Rectal smooth muscle tissue (tissue), 1 donor: ENCODE results near the gene USHBP1.

Experiments used
- H3K27ac ChIP-seq: one replicate; pipeline ENCODE4 v1.7.0; 2013; ENCODE audit warnings: low read depth, low read length, inconsistent platforms
- H3K27me3 ChIP-seq: one replicate; pipeline ENCODE4 v1.7.0; 2013; ENCODE audit warnings: low read length; ENCODE audit not compliant: control insufficient read depth, insufficient read depth
- H3K36me3 ChIP-seq: one replicate; pipeline ENCODE4 v1.7.0; 2013; ENCODE audit warnings: low read length; ENCODE audit not compliant: control insufficient read depth, insufficient read depth
- H3K4me1 ChIP-seq: one replicate; pipeline ENCODE4 v1.7.0; 2013; ENCODE audit warnings: low read length; ENCODE audit not compliant: control insufficient read depth, insufficient read depth
- H3K4me3 ChIP-seq: one replicate; pipeline ENCODE4 v1.7.0; 2013; ENCODE audit warnings: low read length
- H3K9ac ChIP-seq: one replicate; pipeline ENCODE4 v1.7.0; 2013; ENCODE audit warnings: low read length

Gene USHBP1

DNA sequence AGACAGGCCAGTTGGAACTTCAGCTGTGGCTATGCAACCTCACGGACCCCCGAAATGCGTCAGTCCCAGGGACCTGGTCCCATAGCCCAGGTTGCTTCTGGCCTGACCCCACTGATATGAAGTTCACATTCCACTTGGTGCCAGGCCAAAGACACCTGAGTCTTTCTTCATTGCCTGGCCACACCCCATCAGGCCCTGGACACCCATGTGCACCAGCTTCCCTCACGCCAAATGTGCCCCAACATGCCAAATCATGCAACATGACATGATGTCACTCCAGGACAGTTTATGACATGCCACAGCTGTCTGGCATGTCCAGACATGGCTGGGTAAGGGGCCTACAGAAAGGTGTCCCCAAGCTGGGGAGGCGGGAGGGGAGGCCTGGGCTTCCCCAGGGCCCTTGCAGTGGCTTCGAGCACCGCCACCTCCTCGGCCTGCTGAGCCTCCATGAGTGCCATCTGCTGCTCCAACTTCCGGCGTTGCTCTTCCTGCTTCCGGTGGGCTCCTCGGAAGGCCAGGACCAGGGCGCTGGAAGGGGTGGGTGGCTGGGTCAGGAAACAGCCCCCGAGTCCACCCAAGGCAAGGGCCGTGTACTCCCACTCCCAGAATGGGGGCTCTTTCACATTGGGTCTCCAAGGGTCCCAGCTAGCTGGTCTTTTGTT lies 14.5 kb downstream of the USHBP1 start:
- no peak overlapping the region for H3K27ac ChIP-seq
- no peak overlapping the region for H3K4me3 ChIP-seq
- H3K9ac ChIP-seq: no peak overlapping the region
- no peaks in the 10 kb centered on the region for H3K27me3 ChIP-seq
- H3K36me3 ChIP-seq: no peaks in the 10 kb centered on the region
- H3K4me1 ChIP-seq: peaks cover 2% of the 10 kb centered on the region

DNA sequence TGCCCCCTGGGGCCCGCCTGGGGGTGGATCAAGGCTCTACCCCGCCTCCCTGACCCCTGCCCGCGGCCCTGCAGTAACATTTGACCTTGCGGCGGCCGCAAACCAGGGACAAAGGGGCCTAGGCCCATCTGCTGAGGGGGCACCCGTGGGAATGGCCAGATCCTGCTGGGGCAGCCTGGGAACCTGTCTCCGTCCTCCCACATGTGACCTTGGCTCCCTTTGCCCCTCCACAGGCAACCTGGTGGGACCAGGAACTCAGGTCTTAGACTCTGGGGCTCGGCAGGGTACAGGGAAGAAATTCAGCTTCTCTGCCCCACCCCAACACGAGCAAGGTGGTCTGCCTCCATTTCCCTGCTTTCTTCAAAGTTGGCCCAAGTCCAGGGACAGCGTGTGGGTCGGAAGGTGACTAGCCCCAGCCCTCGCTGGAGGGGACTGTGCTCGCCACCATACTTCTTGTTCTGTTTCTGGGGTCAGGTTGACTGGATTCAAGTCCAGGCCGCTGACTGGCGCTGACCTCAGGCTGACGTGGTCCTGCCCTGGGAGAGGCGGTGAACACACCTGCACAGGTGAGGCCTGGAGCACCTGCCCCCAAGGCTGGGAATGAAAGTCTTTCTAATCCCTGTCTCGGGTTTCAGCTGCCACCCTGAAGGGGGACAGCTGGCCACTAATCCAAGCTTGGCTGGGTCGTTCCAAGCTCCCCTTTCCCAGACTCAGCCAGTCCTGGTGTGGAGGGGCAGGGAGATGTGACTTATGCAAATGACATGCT lies 16.4 kb downstream of the USHBP1 start:
- Histone ChIP-seq H3K27ac (no peak overlapping the region), H3K9ac (no peak overlapping the region), H3K36me3 (no peaks in the 10 kb centered on the region), H3K4me3 (no peak overlapping the region), H3K4me1 (peaks cover 2% of the 10 kb centered on the region), H3K27me3 (no peaks in the 10 kb centered on the region)

GRCh38 chr19:17246681-17247425 lies 17.7 kb downstream of the USHBP1 start:
- H3K36me3 ChIP-seq: no peaks in the 10 kb centered on the region
- peak overlapping the region; percentile 68 for H3K4me3 ChIP-seq
- no peak overlapping the region for H3K9ac ChIP-seq
- H3K27me3 ChIP-seq: no peaks in the 10 kb centered on the region
- H3K4me1 ChIP-seq: peaks cover 2% of the 10 kb centered on the region
- H3K27ac ChIP-seq: peak overlapping the region; percentile 88

- H3K27me3 ChIP-seq: no peaks in the 10 kb centered on the region
- H3K27ac ChIP-seq: peak within 1 kb of the TSS; percentile 88
- peak within 1 kb of the TSS; percentile 91 for H3K4me3 ChIP-seq
- H3K36me3 ChIP-seq: no peaks in the 10 kb centered on the region
- H3K9ac ChIP-seq: peak within 1 kb of the TSS; percentile 28
- H3K4me1 ChIP-seq: peaks cover 2% of the 10 kb centered on the region
Observed at GRCh38 chr19:17245535-17245984, 19.0 kb downstream of the USHBP1 start, which contains the start of gene NR2F6. NR2F6 (minus strand) TSS chr19:17245919; CDS start chr19:17245220, 699 bp downstream.

- H3K4me1 ChIP-seq: peaks cover 2% of the 10 kb centered on the region
- H3K9ac ChIP-seq: peak overlapping the region; percentile 13
- no peaks in the 10 kb centered on the region for H3K27me3 ChIP-seq
- no peaks in the 10 kb centered on the region for H3K36me3 ChIP-seq
- peak overlapping the region; percentile 74 for H3K27ac ChIP-seq
- peak overlapping the region; percentile 91 for H3K4me3 ChIP-seq
Observed at GRCh38 chr19:17244618-17245534, 19.7 kb downstream of the USHBP1 start.

DNA sequence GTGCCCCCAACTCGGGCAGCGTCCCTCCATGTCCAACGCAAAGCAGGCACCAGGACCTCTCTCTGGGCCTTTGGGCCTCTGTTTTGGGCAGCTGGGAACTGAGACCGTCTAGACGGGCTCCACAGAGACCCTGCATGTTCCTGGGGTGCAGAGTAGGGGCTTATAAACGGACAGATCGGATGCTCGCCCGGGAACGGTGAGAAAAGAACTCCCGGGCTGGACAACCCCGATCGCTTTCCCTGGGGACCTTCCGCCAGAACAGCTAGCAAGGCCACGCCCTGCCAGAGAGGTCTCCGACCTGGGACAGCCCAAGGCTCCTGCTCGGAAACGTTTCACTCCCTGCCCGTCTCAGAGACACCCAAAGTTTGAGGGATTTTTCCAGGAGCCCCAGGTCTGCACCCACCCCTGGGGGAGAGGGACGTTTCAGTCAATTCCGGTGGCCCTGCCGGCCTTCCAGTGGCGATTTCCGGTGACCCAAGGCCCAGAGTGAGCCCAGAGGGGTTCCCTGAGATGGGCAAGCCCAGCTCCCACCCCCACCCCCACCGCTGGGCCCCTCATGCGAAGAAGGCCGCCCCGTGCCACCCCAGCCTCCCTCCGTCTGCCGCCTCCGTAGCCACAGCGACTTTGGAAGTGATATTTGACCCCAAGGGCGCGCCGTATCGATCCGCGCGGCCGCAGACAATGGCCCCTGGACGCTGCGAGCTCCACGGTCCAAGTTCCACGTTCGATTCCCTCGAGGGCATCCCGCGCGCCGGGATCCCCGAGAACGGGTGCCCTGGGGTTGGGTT lies 20.5 kb downstream of the USHBP1 start:
- Histone ChIP-seq H3K36me3 (no peaks in the 10 kb centered on the region), H3K27ac (peak overlapping the region; percentile 74), H3K27me3 (no peaks in the 10 kb centered on the region), H3K4me1 (peaks cover 2% of the 10 kb centered on the region), H3K9ac (peak overlapping the region; percentile 13), H3K4me3 (peak overlapping the region; percentile 91)

- H3K9ac ChIP-seq: no peak overlapping the region
- peak overlapping the region; percentile 91 for H3K4me3 ChIP-seq
- peak overlapping the region; percentile 74 for H3K27ac ChIP-seq
- no peaks in the 10 kb centered on the region for H3K27me3 ChIP-seq
- H3K4me1 ChIP-seq: peaks cover 2% of the 10 kb centered on the region
- H3K36me3 ChIP-seq: peaks cover 3% of the 10 kb centered on the region
Observed at GRCh38 chr19:17243211-17243829, 21.2 kb downstream of the USHBP1 start.

DNA sequence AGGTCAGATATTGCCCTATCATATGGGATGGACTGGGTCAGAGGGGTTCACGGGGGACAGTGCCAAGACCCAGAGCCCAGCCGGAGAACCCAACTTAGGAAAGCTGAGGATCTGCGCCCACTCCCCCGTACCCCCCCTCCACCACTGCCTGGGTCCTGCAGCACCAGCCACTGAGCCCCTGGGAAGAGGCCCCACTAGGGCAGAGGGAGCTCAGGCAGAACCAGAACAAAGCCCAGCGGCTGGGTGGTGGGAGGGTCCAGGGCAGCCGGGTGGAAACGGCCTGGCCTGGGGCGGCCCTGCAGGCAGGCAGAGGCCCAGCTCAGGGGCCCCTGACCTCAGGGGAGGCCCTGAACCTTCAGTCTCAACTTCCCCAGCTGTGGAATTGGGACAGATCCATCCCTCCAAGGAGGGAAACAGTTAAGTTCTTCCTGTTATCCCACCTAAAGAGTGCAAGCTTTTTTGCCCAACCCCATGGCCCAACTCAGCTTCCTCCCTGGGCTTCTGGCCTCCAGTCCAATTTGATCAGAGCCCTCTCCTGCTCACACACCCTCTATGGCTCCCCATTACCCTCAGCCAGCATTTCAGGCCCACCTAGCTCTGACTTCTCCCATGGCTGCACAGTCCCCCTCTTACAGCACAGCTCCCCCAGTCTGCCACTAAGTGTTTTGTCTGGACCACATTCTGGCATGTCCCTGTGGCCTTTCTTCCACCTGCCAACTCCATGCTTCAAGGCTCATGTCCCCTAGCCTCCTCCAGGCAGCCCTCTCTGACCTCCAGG lies 21.9 kb downstream of the USHBP1 start:
- Histone ChIP-seq H3K36me3 (peaks cover 8% of the 10 kb centered on the region), H3K27ac (no peak overlapping the region), H3K4me1 (peaks cover 2% of the 10 kb centered on the region), H3K27me3 (no peaks in the 10 kb centered on the region), H3K9ac (no peak overlapping the region), H3K4me3 (peak overlapping the region; percentile 91)

DNA sequence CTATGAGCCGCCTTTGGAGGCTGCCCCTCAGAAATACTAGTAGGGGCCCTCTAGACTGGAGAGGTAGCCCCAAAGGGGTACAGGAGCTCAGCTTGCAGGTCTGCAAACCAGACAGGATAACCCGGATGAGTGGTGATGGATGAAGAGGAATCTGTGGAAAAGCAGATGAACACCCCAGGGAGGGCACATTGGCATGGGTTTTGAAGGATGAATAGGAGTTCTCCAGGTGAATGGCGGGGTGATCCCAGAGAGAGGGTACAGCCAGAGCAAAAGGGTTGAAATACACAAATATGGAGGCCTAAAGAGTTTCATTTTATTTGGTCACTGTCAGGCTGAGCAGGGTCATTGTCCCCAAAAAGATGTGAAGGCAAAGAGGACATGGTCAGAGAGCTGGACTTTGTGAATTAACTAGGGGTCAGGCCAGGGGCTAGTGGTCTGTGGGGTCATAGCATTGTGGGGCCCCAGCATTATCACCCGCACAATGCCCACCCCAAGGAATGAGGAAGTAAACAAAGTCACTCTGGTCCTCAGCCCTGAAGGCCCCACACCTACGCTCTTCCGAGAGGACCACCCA lies 23.6 kb downstream of the USHBP1 start:
- H3K9ac ChIP-seq: no peak overlapping the region
- H3K27ac ChIP-seq: no peak overlapping the region
- H3K27me3 ChIP-seq: no peaks in the 10 kb centered on the region
- no peak overlapping the region for H3K4me3 ChIP-seq
- peaks cover 8% of the 10 kb centered on the region for H3K36me3 ChIP-seq
- no peaks in the 10 kb centered on the region for H3K4me1 ChIP-seq

DNA sequence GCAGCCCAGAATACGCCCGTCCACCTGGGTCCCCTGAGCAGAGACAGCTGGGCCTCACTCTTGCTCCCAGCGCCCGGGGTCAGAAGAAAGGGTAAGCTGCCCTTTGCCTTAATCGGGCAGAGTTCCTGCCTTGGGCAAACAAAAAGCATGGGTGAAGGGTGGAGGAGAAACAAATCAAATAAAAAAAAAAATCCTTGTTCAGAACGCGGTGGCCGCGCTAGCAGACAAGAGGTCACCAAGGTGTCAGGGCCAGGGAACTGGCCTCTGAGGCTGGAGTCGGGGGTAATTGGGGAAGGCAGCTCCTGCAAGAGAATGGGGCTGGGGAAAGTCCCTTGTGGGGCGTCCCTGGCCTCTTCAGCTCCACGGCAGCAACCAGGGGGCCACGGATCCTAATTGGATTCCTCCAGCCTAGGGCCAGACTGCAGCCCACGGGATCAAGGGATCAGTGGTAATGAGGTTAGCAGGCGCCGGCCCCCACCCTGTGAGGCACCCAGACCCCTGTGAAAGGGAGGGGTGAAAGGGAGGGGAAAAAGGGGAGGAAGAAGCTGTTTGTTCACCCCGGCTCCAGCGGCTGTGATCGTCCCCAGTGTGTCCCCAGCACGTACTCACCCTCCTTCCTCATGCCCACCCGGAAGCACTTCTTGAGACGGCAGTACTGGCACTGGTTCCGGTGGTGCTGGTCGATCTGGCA lies 24.3 kb downstream of the USHBP1 start:
- H3K4me1 ChIP-seq: peaks cover under 1% of the 10 kb centered on the region
- H3K27me3 ChIP-seq: no peaks in the 10 kb centered on the region
- H3K9ac ChIP-seq: no peak overlapping the region
- H3K27ac ChIP-seq: no peak overlapping the region
- H3K4me3 ChIP-seq: no peak overlapping the region
- peaks cover 8% of the 10 kb centered on the region for H3K36me3 ChIP-seq
